ENCODE measurements around the gene FGA.
"Not testable (repeated sequence)": the region's sequence is repeated elsewhere in the genome, so short reads cannot be mapped to it uniquely, and the experiment has no call there.

Gene FGA

DNA sequence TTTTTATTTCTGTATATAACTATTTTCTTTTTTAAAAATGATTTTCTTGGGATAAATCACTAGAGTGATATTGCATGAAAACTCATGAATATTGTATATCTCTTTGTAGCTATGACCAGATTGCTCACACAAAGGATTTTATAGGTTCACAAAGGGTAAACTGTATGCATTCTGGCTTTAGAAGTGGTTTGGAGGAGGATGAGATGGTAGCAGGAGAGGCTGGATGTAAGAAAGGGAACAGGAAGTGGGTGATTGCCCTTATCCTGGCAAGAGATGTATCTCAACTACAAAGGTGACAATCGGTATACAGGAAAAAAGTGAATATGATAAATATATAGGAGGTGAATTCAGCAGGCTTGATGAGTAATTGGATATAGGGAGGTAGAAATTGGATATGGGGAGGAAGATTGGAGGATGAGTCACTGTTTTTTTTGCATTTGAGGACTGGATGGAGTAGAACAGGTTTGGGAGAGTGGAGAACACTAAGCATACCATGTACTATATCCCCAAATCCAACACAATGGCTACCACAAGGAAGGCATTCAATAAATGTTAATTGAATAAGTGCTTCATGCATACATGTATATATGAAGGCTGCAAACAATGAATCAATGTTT lies 12.0 kb upstream of the FGA start:
- no peak for DNase-seq
- intact Hi-C loops (cut with DNase I; ENCODE audit: low total_unique reads): no loop called here
- TF ChIP-seq, protein P1, sequence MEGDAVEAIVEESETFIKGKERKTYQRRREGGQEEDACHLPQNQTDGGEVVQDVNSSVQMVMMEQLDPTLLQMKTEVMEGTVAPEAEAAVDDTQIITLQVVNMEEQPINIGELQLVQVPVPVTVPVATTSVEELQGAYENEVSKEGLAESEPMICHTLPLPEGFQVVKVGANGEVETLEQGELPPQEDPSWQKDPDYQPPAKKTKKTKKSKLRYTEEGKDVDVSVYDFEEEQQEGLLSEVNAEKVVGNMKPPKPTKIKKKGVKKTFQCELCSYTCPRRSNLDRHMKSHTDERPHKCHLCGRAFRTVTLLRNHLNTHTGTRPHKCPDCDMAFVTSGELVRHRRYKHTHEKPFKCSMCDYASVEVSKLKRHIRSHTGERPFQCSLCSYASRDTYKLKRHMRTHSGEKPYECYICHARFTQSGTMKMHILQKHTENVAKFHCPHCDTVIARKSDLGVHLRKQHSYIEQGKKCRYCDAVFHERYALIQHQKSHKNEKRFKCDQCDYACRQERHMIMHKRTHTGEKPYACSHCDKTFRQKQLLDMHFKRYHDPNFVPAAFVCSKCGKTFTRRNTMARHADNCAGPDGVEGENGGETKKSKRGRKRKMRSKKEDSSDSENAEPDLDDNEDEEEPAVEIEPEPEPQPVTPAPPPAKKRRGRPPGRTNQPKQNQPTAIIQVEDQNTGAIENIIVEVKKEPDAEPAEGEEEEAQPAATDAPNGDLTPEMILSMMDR (IDR thresholded peaks at IDR 0.05): no peak

DNA sequence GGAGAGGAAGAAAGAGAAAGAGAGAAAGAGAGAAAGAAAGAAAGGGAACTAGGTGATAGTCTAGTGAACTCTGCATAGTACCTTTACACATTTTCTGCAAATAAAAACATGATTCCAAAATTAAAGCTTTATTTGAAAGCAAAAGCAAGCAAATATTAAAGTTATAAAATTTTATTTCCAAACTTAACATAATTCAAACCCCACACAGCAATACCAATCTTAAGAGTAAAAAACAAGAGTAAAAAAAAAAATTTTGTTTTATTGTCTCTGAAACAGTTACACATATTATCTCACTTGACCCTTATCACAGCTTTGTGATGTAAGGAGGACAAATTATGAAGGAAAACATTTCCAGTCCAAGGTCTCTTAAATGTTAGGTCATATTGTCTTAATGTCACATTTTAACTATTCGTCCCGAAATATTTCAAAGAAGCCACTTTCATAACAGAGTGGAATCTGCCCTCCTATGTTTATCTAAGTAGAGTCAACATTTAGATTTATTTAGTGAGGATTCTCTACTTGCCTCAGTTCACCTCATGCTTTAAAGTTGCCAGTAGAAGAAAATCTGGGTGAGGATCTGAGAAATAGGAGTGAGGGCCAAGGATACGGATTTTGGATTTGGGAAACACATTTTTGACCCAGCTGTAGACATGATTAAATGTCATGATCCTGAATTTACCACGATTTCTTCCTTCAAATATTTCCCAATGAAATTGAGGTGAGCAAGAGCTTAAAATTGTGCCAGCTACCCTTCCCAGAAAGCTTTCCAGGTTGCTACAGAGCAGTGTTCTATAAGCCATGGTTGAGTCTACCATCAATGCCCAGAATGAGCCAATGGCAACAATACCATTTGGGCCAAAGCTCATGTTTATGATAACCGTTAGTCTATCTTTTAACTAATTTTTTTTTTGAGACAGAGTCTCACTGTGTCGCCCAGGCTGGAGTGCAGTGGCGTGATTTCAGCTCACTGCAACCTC lies 7.5 kb upstream of the FGA start:
- Histone ChIP-seq H3K27me3 (no peaks in the 10 kb centered on the region), H3K4me3 (no peak overlapping the region), H3K27ac (no peak overlapping the region), H3K4me1 (no peaks in the 10 kb centered on the region), H3K9me3 (no peaks in the 10 kb centered on the region), H3K36me3 (no peaks in the 10 kb centered on the region)
- no peak for DNase-seq
- intact Hi-C loops (cut with DNase I; ENCODE audit: low total_unique reads): no loop called here
- TF ChIP-seq, protein P1 (IDR thresholded peaks at IDR 0.05): no peak

More for the DNA sequence above, 12.0 kb upstream of the FGA start:
- H3K36me3 ChIP-seq: no peaks in the 10 kb centered on the region
- H3K9me3 ChIP-seq: no peaks in the 10 kb centered on the region
- H3K4me1 ChIP-seq: no peaks in the 10 kb centered on the region
- no peak overlapping the region for H3K27ac ChIP-seq
- no peaks in the 10 kb centered on the region for H3K27me3 ChIP-seq
- H3K4me3 ChIP-seq: no peak overlapping the region

DNA sequence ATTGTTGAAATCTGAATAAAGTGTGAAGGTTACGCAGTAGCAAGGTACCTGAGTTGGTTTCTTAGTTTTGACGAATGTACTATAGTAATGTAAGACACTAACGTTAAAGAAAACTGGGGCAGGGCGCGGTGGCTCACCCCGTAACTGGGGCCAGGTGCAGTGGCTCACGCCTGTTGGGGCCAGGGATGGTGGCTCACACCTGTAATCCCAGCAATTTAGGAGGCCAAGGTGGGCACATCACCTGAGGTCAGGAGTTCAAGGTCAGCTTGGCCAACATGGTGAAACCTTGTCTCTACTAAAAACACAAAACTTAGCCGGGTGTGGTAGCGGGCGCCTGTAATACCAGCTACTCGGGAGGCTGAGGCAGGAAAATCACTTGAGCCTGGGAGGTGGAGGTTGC lies 6.7 kb upstream of the FGA start:
- H3K9me3 ChIP-seq; H3K4me1 ChIP-seq; H3K36me3 ChIP-seq; H3K27me3 ChIP-seq; DNase-seq; H3K27ac ChIP-seq; intact Hi-C loops (cut with DNase I; ENCODE audit: low total_unique reads); H3K4me3 ChIP-seq: not testable (repeated sequence)

DNA sequence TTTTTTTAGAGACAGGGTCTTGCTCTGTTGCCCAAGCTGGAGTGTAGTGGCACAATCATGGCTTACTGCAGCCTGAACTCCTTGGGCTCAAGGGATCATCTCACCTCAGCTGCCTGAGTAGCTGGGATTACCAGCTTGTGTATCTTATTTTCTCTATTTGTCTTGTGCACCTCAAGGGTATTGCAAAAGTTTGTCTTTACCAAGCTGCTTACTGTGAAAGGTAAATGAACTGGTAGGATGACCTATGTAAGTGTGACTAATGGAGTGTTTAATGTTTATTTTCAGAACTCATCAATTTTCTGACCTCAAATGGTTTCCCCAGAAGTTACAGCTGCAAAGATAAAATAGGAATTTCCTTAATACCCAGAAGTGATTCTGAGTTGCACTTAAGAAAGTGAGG lies 5.3 kb upstream of the FGA start:
- H3K4me1 ChIP-seq: no peaks in the 10 kb centered on the region
- no peaks in the 10 kb centered on the region for H3K36me3 ChIP-seq
- no peak overlapping the region for H3K27ac ChIP-seq
- peaks cover 0 to under 1% of the 10 kb centered on the region in 2 donors for H3K27me3 ChIP-seq
- intact Hi-C loops (cut with DNase I; ENCODE audit: low total_unique reads): no loop called here
- TF ChIP-seq, protein P1 (IDR thresholded peaks at IDR 0.05): no peak
- H3K4me3 ChIP-seq: no peak overlapping the region
- no peak for DNase-seq
- H3K9me3 ChIP-seq: no peaks in the 10 kb centered on the region

DNA sequence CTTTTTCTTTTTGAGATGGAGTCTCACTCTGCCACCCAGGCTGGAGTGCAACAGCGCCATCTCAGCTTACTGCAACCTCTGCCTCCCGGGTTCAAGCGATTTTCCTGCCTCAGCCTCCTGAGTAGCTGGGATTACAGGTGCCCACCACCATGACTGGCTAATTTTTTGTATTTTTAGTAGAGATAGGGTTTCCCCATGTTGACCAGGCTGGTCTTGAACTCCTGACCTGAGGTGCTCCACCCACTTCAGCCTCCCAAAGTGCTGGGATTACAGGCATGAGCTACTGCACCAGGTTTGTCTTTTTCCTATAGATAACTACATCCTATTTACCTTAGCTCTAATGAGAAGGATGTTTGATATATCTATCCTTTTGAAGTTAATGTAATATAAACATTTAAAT lies 3.8 kb upstream of the FGA start:
- DNase-seq; H3K27me3 ChIP-seq; intact Hi-C loops (cut with DNase I; ENCODE audit: low total_unique reads); H3K36me3 ChIP-seq; H3K4me1 ChIP-seq; H3K27ac ChIP-seq; H3K9me3 ChIP-seq; H3K4me3 ChIP-seq: not testable (repeated sequence)

DNA sequence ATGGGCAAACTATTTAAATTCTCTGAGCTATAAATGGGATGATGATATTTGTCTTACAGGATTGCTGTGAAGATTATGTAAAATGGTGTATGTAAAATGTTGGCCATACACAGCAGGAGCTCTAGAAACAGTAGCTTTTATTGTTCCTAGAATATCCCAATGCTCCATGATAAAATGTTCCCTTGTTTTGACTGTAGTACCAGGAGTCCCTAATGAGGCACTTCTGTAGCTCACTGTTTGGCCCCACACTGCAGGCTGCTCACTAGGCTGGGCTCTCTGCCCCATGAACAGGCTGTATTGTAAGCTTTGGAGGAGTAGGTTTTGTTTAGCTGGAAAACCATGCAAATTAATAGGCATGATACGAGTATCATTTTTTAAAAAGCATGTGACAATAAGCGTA lies 3.3 kb upstream of the FGA start:
- Histone ChIP-seq H3K4me3 (no peak overlapping the region), H3K27me3 (peaks cover 0 to 7% of the 10 kb centered on the region in 2 donors), H3K27ac (no peak overlapping the region), H3K36me3 (no peaks in the 10 kb centered on the region), H3K4me1 (no peaks in the 10 kb centered on the region), H3K9me3 (no peaks in the 10 kb centered on the region)
- no peak for DNase-seq
- intact Hi-C loops (cut with DNase I; ENCODE audit: low total_unique reads): no loop called here
- TF ChIP-seq, protein P1 (IDR thresholded peaks at IDR 0.05): no peak
